GM23338 (cell line): ENCODE results near the gene IGFLR1. TPM values are rescaled to one million over a fixed set of nuclear protein-coding genes. Genes with fewer than 3 reads are reported as not detected.
"Not testable (repeated sequence)": the region's sequence is repeated elsewhere in the genome, so short reads cannot be mapped to it uniquely, and the experiment has no call there.

Source experiments
- ATAC-seq: fragments of 200-7000 bp; cut with Tn5 transposase; 3 replicates; pipeline ENCODE4 v1.9.1; 2020
- DNase-seq: peaks from one replicate; pipeline ENCODE4 v3.0.0-alpha.2; 2015; ENCODE audit warnings: low spot score
- H2AFZ ChIP-seq: fragments of 200-600 bp; sonication (generic); 2 replicates; pipeline ENCODE4 v1.8.0; 2016; ENCODE audit warnings: antibody characterized with exemption, mild to moderate bottlenecking, moderate library complexity
- H3F3A ChIP-seq: fragments of 200-600 bp; sonication (generic); replicated peaks from 2 replicates; pipeline ENCODE4 v1.8.0; 2017; ENCODE audit warnings: antibody characterized with exemption, mixed run types, low read depth
- H3K27ac ChIP-seq: fragments of 200-600 bp; sonication (generic); 2 replicates; pipeline ENCODE4 v1.6.1; 2016; ENCODE audit warnings: low read depth
- H3K27me3 ChIP-seq: fragments of 200-600 bp; sonication (generic); 2 replicates; pipeline ENCODE4 v1.8.0; 2016; ENCODE audit warnings: mild to moderate bottlenecking, mixed run types, moderate library complexity; ENCODE audit not compliant: insufficient read depth
- H3K36me3 ChIP-seq: fragments of 200-600 bp; sonication (generic); 2 replicates; pipeline ENCODE4 v1.8.0; 2016; ENCODE audit warnings: mild to moderate bottlenecking; ENCODE audit not compliant: insufficient read depth
- H3K4me1 ChIP-seq: fragments of 200-600 bp; sonication (generic); 2 replicates; pipeline ENCODE4 v1.8.0; 2016; ENCODE audit warnings: mild to moderate bottlenecking, moderate library complexity; ENCODE audit not compliant: insufficient read depth
- H3K4me2 ChIP-seq: fragments of 200-600 bp; sonication (generic); 2 replicates; pipeline ENCODE4 v1.7.1; 2017; ENCODE audit warnings: mixed run types
- H3K4me3 ChIP-seq: fragments of 200-600 bp; sonication (generic); 2 replicates; pipeline ENCODE4 v1.6.1; 2016; ENCODE audit warnings: mixed run types
- H3K79me2 ChIP-seq: fragments of 200-600 bp; sonication (generic); replicated peaks from 2 replicates; pipeline ENCODE4 v1.8.0; 2017; ENCODE audit warnings: mild to moderate bottlenecking; ENCODE audit not compliant: insufficient read depth
- H3K9me2 ChIP-seq: fragments of 200-600 bp; sonication (generic); 2 replicates; pipeline ENCODE4 v1.8.0; 2017; ENCODE audit not compliant: insufficient read depth
- H4K20me1 ChIP-seq: fragments of 200-600 bp; sonication (generic); replicated peaks from 2 replicates; pipeline ENCODE4 v1.8.0; 2017; ENCODE audit warnings: mild to moderate bottlenecking; ENCODE audit not compliant: insufficient read depth
- H3K27ac Mint-ChIP-seq: 2 replicates; pipeline ENCODE4 v1.8.0; 2020; ENCODE audit warnings: inconsistent platforms, mild to moderate bottlenecking, moderate library complexity, mixed read lengths
- H3K27me3 Mint-ChIP-seq: 3 replicates; pipeline ENCODE4 v1.8.0; 2022; ENCODE audit warnings: low read depth, mild to moderate bottlenecking, moderate library complexity, mixed read lengths, inconsistent platforms; ENCODE audit not compliant: insufficient read depth, poor library complexity
- H3K36me3 Mint-ChIP-seq: 3 replicates; pipeline ENCODE4 v1.8.0; 2021; ENCODE audit warnings: low read depth, mild to moderate bottlenecking, inconsistent platforms, moderate library complexity, mixed read lengths
- H3K4me1 Mint-ChIP-seq: 3 replicates; pipeline ENCODE4 v1.8.0; 2020; ENCODE audit warnings: mild to moderate bottlenecking, inconsistent platforms, mixed read lengths
- H3K4me3 Mint-ChIP-seq: 3 replicates; pipeline ENCODE4 v1.8.0; 2021; ENCODE audit warnings: moderate library complexity, mild to moderate bottlenecking, inconsistent platforms, mixed read lengths
- H3K9me3 Mint-ChIP-seq: 3 replicates; pipeline ENCODE4 v1.8.0; 2020; ENCODE audit warnings: moderate library complexity, mild to moderate bottlenecking, inconsistent platforms, mixed read lengths
- CREB1 ChIP-seq: fragments of 250-450 bp; sonication (Bioruptor Pico); IDR thresholded peaks from 2 replicates; pipeline ENCODE4 v1.5.0; 2020; ENCODE audit warnings: low read depth, mild to moderate bottlenecking, moderate library complexity
- EZH2phosphoT487 ChIP-seq: fragments of 200-600 bp; sonication (generic); IDR thresholded peaks from one replicate; pipeline ENCODE4 v1.8.1; 2018; ENCODE audit warnings: antibody characterized with exemption; ENCODE audit not compliant: unreplicated experiment
- STAT1 ChIP-seq: IDR thresholded peaks from one replicate; pipeline ENCODE4 v1.6.1; 2016; ENCODE audit warnings: antibody characterized with exemption; ENCODE audit not compliant: unreplicated experiment
- ZNF114 ChIP-seq: fragments of 250-450 bp; sonication (Bioruptor Pico); IDR thresholded peaks from 2 replicates; pipeline ENCODE4 v1.5.0; 2020; ENCODE audit warnings: mild to moderate bottlenecking, moderate library complexity
- ZNF331 ChIP-seq: fragments of 250-450 bp; sonication (Bioruptor Pico); IDR thresholded peaks from 2 replicates; pipeline ENCODE4 v1.5.0; 2020; ENCODE audit warnings: low read depth, mild to moderate bottlenecking, moderate library complexity
- polyA plus RNA-seq: library from polyadenylated mRNA; unstranded; fragments of >200 nt; fragmentation: Nextera tagmentation; extraction: Ambion mirVana; gene quantifications from 2 replicates; pipeline ENCODE4 v1.2.1, GENCODE V29; 2016
- total RNA-seq: library from RNA; depleted of rRNA; stranded (reverse); fragments of >200 nt; shearing (Covaris generic); gene quantifications from 2 replicates; pipeline ENCODE4 v1.2.3, GENCODE V29; 2014
- TF ChIP-seq, protein P1 (sequence below), 2 experiments: fragments of 200-600 bp in 1 of 2; sonication (generic) in 1 of 2; conservative IDR thresholded peaks; 2 replicates each; pipeline versions ENCODE4 v1.5.1 to v1.6.1; 2016 to 2017; ENCODE audit warnings: antibody characterized with exemption in 2 of 2, low read depth in 2 of 2, mild to moderate bottlenecking in 2 of 2, moderate library complexity in 1 of 2
- TF ChIP-seq, protein P2 (sequence below): IDR thresholded peaks from one replicate; pipeline ENCODE4 v1.6.1; 2018; ENCODE audit warnings: antibody characterized with exemption; ENCODE audit not compliant: unreplicated experiment
- TF ChIP-seq, protein P3 (sequence below): fragments of 250-450 bp; sonication (Bioruptor Pico); IDR thresholded peaks from 2 replicates; pipeline ENCODE4 v1.5.0; 2020; ENCODE audit warnings: mild to moderate bottlenecking, moderate library complexity
- TF ChIP-seq, protein P4 (sequence below): IDR thresholded peaks from 2 replicates; pipeline ENCODE4 v1.6.1; 2016; ENCODE audit warnings: antibody characterized with exemption

IGFLR1 gene
- total and polyA plus RNA-seq, 2 experiments from 2014 or later: 14.4 to 17.8 TPM

DNA sequence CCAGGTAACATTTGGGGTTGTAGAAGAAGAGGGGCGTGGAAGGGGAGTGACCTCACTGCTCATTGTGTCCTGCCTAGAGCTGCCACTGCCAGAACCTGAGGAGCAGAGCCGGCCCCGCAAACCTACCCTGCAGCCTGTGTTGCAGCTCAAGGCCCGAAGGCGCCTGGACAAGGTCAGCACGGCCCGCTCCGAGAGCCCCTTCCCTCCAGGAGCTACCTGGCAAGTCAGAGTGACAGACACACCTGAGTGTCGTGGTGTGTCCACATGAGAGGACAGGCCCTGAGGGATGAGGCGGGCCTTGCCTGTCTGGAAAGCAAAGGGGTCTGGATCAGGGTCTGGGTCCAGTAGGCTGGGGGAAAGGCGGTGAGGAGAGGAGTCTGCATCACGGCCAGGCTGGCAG, 17.7 kb downstream of the IGFLR1 start:
- Mint-ChIP-seq H3K4me1 (peaks cover 4% of the 10 kb centered on the region), H3K36me3 (peaks cover 83% of the 10 kb centered on the region), H3K9me3 (no peaks in the 10 kb centered on the region; the same call in 2 of the 3 replicates), H3K27me3 (peaks cover 19% of the 10 kb centered on the region), H3K27ac (no peak overlapping the region), H3K4me3 (no peak overlapping the region)
- H3K4me3 ChIP-seq: no peak overlapping the region
- TF ChIP-seq, protein P1, sequence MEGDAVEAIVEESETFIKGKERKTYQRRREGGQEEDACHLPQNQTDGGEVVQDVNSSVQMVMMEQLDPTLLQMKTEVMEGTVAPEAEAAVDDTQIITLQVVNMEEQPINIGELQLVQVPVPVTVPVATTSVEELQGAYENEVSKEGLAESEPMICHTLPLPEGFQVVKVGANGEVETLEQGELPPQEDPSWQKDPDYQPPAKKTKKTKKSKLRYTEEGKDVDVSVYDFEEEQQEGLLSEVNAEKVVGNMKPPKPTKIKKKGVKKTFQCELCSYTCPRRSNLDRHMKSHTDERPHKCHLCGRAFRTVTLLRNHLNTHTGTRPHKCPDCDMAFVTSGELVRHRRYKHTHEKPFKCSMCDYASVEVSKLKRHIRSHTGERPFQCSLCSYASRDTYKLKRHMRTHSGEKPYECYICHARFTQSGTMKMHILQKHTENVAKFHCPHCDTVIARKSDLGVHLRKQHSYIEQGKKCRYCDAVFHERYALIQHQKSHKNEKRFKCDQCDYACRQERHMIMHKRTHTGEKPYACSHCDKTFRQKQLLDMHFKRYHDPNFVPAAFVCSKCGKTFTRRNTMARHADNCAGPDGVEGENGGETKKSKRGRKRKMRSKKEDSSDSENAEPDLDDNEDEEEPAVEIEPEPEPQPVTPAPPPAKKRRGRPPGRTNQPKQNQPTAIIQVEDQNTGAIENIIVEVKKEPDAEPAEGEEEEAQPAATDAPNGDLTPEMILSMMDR (conservative IDR thresholded peaks at IDR 0.05; ENCODE audit: low read depth in 2 of 2): no peak
- TF ChIP-seq, protein P2, sequence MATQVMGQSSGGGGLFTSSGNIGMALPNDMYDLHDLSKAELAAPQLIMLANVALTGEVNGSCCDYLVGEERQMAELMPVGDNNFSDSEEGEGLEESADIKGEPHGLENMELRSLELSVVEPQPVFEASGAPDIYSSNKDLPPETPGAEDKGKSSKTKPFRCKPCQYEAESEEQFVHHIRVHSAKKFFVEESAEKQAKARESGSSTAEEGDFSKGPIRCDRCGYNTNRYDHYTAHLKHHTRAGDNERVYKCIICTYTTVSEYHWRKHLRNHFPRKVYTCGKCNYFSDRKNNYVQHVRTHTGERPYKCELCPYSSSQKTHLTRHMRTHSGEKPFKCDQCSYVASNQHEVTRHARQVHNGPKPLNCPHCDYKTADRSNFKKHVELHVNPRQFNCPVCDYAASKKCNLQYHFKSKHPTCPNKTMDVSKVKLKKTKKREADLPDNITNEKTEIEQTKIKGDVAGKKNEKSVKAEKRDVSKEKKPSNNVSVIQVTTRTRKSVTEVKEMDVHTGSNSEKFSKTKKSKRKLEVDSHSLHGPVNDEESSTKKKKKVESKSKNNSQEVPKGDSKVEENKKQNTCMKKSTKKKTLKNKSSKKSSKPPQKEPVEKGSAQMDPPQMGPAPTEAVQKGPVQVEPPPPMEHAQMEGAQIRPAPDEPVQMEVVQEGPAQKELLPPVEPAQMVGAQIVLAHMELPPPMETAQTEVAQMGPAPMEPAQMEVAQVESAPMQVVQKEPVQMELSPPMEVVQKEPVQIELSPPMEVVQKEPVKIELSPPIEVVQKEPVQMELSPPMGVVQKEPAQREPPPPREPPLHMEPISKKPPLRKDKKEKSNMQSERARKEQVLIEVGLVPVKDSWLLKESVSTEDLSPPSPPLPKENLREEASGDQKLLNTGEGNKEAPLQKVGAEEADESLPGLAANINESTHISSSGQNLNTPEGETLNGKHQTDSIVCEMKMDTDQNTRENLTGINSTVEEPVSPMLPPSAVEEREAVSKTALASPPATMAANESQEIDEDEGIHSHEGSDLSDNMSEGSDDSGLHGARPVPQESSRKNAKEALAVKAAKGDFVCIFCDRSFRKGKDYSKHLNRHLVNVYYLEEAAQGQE: no peak
- TF ChIP-seq STAT1 (no peak), EZH2phosphoT487 (no peak), ZNF114 (CRISPR knock-in tag) (no peak), CREB1 (CRISPR knock-in tag) (no peak), ZNF331 (CRISPR knock-in tag) (no peak)
- TF ChIP-seq, protein P3, sequence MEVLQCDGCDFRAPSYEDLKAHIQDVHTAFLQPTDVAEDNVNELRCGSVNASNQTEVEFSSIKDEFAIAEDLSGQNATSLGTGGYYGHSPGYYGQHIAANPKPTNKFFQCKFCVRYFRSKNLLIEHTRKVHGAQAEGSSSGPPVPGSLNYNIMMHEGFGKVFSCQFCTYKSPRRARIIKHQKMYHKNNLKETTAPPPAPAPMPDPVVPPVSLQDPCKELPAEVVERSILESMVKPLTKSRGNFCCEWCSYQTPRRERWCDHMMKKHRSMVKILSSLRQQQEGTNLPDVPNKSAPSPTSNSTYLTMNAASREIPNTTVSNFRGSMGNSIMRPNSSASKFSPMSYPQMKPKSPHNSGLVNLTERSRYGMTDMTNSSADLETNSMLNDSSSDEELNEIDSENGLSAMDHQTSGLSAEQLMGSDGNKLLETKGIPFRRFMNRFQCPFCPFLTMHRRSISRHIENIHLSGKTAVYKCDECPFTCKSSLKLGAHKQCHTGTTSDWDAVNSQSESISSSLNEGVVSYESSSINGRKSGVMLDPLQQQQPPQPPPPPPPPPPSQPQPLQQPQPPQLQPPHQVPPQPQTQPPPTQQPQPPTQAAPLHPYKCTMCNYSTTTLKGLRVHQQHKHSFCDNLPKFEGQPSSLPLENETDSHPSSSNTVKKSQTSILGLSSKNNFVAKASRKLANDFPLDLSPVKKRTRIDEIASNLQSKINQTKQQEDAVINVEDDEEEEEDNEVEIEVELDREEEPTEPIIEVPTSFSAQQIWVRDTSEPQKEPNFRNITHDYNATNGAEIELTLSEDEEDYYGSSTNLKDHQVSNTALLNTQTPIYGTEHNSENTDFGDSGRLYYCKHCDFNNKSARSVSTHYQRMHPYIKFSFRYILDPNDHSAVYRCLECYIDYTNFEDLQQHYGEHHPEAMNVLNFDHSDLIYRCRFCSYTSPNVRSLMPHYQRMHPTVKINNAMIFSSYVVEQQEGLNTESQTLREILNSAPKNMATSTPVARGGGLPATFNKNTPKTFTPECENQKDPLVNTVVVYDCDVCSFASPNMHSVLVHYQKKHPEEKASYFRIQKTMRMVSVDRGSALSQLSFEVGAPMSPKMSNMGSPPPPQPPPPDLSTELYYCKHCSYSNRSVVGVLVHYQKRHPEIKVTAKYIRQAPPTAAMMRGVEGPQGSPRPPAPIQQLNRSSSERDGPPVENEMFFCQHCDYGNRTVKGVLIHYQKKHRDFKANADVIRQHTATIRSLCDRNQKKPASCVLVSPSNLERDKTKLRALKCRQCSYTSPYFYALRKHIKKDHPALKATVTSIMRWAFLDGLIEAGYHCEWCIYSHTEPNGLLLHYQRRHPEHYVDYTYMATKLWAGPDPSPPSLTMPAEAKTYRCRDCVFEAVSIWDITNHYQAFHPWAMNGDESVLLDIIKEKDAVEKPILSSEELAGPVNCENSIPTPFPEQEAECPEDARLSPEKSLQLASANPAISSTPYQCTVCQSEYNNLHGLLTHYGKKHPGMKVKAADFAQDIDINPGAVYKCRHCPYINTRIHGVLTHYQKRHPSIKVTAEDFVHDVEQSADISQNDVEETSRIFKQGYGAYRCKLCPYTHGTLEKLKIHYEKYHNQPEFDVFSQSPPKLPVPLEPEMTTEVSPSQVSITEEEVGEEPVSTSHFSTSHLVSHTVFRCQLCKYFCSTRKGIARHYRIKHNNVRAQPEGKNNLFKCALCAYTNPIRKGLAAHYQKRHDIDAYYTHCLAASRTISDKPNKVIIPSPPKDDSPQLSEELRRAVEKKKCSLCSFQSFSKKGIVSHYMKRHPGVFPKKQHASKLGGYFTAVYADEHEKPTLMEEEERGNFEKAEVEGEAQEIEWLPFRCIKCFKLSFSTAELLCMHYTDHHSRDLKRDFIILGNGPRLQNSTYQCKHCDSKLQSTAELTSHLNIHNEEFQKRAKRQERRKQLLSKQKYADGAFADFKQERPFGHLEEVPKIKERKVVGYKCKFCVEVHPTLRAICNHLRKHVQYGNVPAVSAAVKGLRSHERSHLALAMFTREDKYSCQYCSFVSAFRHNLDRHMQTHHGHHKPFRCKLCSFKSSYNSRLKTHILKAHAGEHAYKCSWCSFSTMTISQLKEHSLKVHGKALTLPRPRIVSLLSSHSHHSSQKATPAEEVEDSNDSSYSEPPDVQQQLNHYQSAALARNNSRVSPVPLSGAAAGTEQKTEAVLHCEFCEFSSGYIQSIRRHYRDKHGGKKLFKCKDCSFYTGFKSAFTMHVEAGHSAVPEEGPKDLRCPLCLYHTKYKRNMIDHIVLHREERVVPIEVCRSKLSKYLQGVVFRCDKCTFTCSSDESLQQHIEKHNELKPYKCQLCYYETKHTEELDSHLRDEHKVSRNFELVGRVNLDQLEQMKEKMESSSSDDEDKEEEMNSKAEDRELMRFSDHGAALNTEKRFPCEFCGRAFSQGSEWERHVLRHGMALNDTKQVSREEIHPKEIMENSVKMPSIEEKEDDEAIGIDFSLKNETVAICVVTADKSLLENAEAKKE (CRISPR knock-in tag): no peak
- TF ChIP-seq, protein P4, sequence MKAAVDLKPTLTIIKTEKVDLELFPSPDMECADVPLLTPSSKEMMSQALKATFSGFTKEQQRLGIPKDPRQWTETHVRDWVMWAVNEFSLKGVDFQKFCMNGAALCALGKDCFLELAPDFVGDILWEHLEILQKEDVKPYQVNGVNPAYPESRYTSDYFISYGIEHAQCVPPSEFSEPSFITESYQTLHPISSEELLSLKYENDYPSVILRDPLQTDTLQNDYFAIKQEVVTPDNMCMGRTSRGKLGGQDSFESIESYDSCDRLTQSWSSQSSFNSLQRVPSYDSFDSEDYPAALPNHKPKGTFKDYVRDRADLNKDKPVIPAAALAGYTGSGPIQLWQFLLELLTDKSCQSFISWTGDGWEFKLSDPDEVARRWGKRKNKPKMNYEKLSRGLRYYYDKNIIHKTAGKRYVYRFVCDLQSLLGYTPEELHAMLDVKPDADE: no peak
- DNase-seq (no peak), ATAC-seq (no peak)
- H3K79me2 ChIP-seq: peaks cover 7% of the 10 kb centered on the region
- 0 out of 2 replicates have a peak, but pooled peaks cover under 1% of the 10 kb centered on the region for H3K4me1 ChIP-seq
- H4K20me1 ChIP-seq: peaks cover 5% of the 10 kb centered on the region
- no peaks in the 10 kb centered on the region for H3F3A ChIP-seq
- no peaks in the 10 kb centered on the region for H3K27me3 ChIP-seq
- no peak overlapping the region for H2AFZ ChIP-seq
- H3K4me2 ChIP-seq: no peak overlapping the region
- peaks cover 29% of the 10 kb centered on the region; the same call in 1 of the 2 replicates for H3K36me3 ChIP-seq
- no peaks in the 10 kb centered on the region for H3K9me2 ChIP-seq
- H3K27ac ChIP-seq: no peak overlapping the region

DNA sequence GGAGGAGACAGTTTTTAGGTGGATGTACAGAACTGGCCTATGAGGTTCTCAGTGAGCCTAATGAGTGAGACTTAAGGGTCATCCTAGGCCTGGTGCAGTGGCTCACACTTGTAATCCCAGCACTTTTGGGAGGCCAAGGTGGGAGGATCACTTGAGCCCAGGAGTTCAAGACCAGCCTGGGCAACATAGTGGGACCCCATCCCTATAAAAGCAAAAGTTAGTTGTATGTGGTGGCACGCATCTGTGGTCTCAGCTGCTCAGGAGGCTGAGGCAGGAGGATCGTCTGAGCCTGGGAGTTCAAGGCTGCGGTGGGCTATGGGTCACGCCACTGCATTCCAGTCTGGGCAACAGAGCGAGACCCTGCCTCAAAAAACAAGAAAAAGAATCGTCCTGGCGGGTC, 18.1 kb downstream of the IGFLR1 start:
- not testable (repeated sequence) for H3K4me1 Mint-ChIP-seq, H3K27me3 ChIP-seq, ATAC-seq, H3K4me2 ChIP-seq, H3K27ac ChIP-seq, DNase-seq, H4K20me1 ChIP-seq, H3K27ac Mint-ChIP-seq, H3K4me3 ChIP-seq, H2AFZ ChIP-seq, H3K9me3 Mint-ChIP-seq, H3K9me2 ChIP-seq, H3F3A ChIP-seq, H3K4me1 ChIP-seq, H3K4me3 Mint-ChIP-seq
- peaks cover 24% of the 10 kb centered on the region; the same call in 1 of the 2 replicates for H3K36me3 ChIP-seq
- peaks cover 11% of the 10 kb centered on the region for H3K79me2 ChIP-seq
- Mint-ChIP-seq H3K36me3 (peaks cover 79% of the 10 kb centered on the region), H3K27me3 (peaks cover 21% of the 10 kb centered on the region)
